H1 (cell line): ENCODE results near the gene SF3B1. TPM values are rescaled to one million over a fixed set of nuclear protein-coding genes. Genes with fewer than 3 reads are reported as not detected.
A peak's percentile ranks its signal among the peaks of the same experiment; 100 is the strongest.

Experiments used
- CTCF ChIA-PET: fragments of 300-600 bp; sonication (Branson Sonifier 250); formaldehyde crosslinking; loops from one replicate; lab custom pipeline; 2021; ENCODE audit not compliant: partially characterized antibody; lab: Charles Lee
- POLR2A ChIA-PET: fragments of 300-600 bp; sonication (Branson Sonifier 250); formaldehyde crosslinking; loops from one replicate; lab custom pipeline; 2021; ENCODE audit warnings: inconsistent platforms; ENCODE audit not compliant: partially characterized antibody; lab: Charles Lee
- DNase-seq, 2 experiments: peaks; one replicate each; pipeline versions ENCODE4 v3.0.0 to v3.0.0-alpha.2; 2010 to 2022; ENCODE audit warnings: low spot score in 2 of 2, low read depth in 1 of 2, mixed read lengths in 1 of 2
- FAIRE-seq: peaks from 2 replicates; lab custom pipeline; 2011; peaks lifted over from hg19 to GRCh38; lab: Jason Lieb, UNC
- H2AFZ ChIP-seq: 2 replicates; pipeline ENCODE4 v1.8.1; 2012; ENCODE audit warnings: low read length, inconsistent platforms
- H2AK5ac ChIP-seq: 2 replicates; pipeline ENCODE4 v1.6.1; 2013; ENCODE audit warnings: low read depth, low read length
- H2BK120ac ChIP-seq: replicated peaks from 2 replicates; pipeline ENCODE3; 2013; ENCODE audit warnings: low read depth, low read length, inconsistent platforms
- H2BK12ac ChIP-seq: 2 replicates; pipeline ENCODE4 v1.6.1; 2013; ENCODE audit warnings: low read depth, low read length
- H2BK15ac ChIP-seq: 2 replicates; pipeline ENCODE4 v1.6.1; 2013; ENCODE audit warnings: low read length
- H2BK20ac ChIP-seq: 2 replicates; pipeline ENCODE4 v1.6.1; 2013; ENCODE audit warnings: low read length
- H2BK5ac ChIP-seq: 2 replicates; pipeline ENCODE4 v1.6.1; 2013; ENCODE audit warnings: low read depth, low read length
- H3K14ac ChIP-seq: 2 replicates; pipeline ENCODE4 v1.6.1; 2013; ENCODE audit warnings: inconsistent platforms; ENCODE audit not compliant: insufficient read length
- H3K18ac ChIP-seq: 2 replicates; pipeline ENCODE4 v1.6.1; 2013; ENCODE audit warnings: low read length; ENCODE audit errors: extremely low read depth
- H3K23ac ChIP-seq: 2 replicates; pipeline ENCODE4 v1.6.1; 2013; ENCODE audit warnings: inconsistent platforms; ENCODE audit not compliant: insufficient read length
- H3K23me2 ChIP-seq: 2 replicates; pipeline ENCODE4 v1.6.1; 2013; ENCODE audit warnings: low read depth, low read length
- H3K27ac ChIP-seq: 2 replicates; pipeline ENCODE4 v1.6.1; 2011; ENCODE audit warnings: low read depth, low read length, inconsistent platforms
- H3K27me3 ChIP-seq, 4 experiments: replicated peaks in 1 of 4; 1 replicate in 1 of 4; 2 replicates in 3 of 4; pipeline versions ENCODE4 v1.6.1 to v1.8.1; 2011 to 2013; ENCODE audit warnings: low read length in 3 of 4, mild to moderate bottlenecking in 3 of 4, inconsistent platforms in 2 of 4, mixed read lengths in 2 of 4, moderate library complexity in 1 of 4; ENCODE audit not compliant: control insufficient read depth in 3 of 4, insufficient read depth in 3 of 4; ENCODE audit errors: extremely low read depth in 1 of 4
- H3K36me3 ChIP-seq, 4 experiments: 2 replicates each; pipeline versions ENCODE4 v1.6.1 to v1.8.1; 2011 to 2013; ENCODE audit warnings: mild to moderate bottlenecking in 4 of 4, low read length in 3 of 4, moderate library complexity in 2 of 4, control low read depth in 1 of 4, inconsistent platforms in 1 of 4; ENCODE audit not compliant: insufficient read depth in 4 of 4, control insufficient read depth in 2 of 4
- H3K4ac ChIP-seq: replicated peaks from 2 replicates; pipeline ENCODE3; 2013; ENCODE audit warnings: low read length, low read depth, mixed read lengths, inconsistent platforms; ENCODE audit not compliant: insufficient read length
- H3K4me1 ChIP-seq, 4 experiments: replicated peaks in 1 of 4; 1 replicate in 1 of 4; 2 replicates in 3 of 4; pipeline versions ENCODE4 v1.6.1 to v1.8.1; 2011 to 2013; ENCODE audit warnings: low read length in 3 of 4, inconsistent platforms in 2 of 4, mixed read lengths in 1 of 4; ENCODE audit not compliant: insufficient read depth in 4 of 4, control insufficient read depth in 3 of 4
- H3K4me2 ChIP-seq, 2 experiments: 2 replicates each; pipeline versions ENCODE4 v1.6.1 to v1.8.1; 2011 to 2013; ENCODE audit warnings: low read depth in 2 of 2, low read length in 2 of 2, control low read depth in 1 of 2, inconsistent platforms in 1 of 2, mild to moderate bottlenecking in 1 of 2; ENCODE audit not compliant: insufficient read depth in 1 of 2
- H3K4me3 ChIP-seq, 4 experiments: fragments of 200-600, 300-600 bp in 1 of 4; sonication (generic), shearing (Covaris generic), sonication (Bioruptor Twin) in 1 of 4; 2 replicates each; pipeline versions ENCODE4 v1.5.1 to v1.8.1; 2011 to 2016; ENCODE audit warnings: low read length in 4 of 4, low read depth in 3 of 4, control low read depth in 2 of 4, inconsistent platforms in 2 of 4, mild to moderate bottlenecking in 2 of 4, mixed read lengths in 1 of 4, moderate library complexity in 1 of 4; ENCODE audit not compliant: insufficient read depth in 2 of 4; ENCODE audit errors: extremely low read depth in 1 of 4
- H3K56ac ChIP-seq: replicated peaks from 2 replicates; pipeline ENCODE3; 2013; ENCODE audit warnings: low read depth, mild to moderate bottlenecking, mixed read lengths, low read length, inconsistent platforms; ENCODE audit not compliant: insufficient read length
- H3K79me1 ChIP-seq: 2 replicates; pipeline ENCODE4 v1.6.1; 2013; ENCODE audit warnings: low read depth, low read length, control low read depth
- H3K79me2 ChIP-seq, 2 experiments: 2 replicates each; pipeline versions ENCODE4 v1.6.1 to v1.8.1; 2012 to 2013; ENCODE audit warnings: low read length in 2 of 2, mild to moderate bottlenecking in 2 of 2, inconsistent platforms in 1 of 2; ENCODE audit not compliant: insufficient read depth in 2 of 2, control insufficient read depth in 1 of 2
- H3K9ac ChIP-seq, 4 experiments: replicated peaks in 1 of 4; 1 replicate in 1 of 4; 2 replicates in 3 of 4; pipeline versions ENCODE4 v1.6.1 to v1.8.1; 2011 to 2013; ENCODE audit warnings: low read depth in 3 of 4, low read length in 3 of 4, control low read depth in 2 of 4, mild to moderate bottlenecking in 2 of 4, moderate library complexity in 2 of 4, inconsistent platforms in 1 of 4; ENCODE audit errors: extremely low read depth in 1 of 4
- H3K9me3 ChIP-seq, 2 experiments: 2 replicates each; pipeline versions ENCODE4 v1.6.1 to v1.8.1; 2012 to 2013; ENCODE audit warnings: mild to moderate bottlenecking in 2 of 2, moderate library complexity in 2 of 2, control low read depth in 1 of 2, inconsistent platforms in 1 of 2, low read depth in 1 of 2, low read length in 1 of 2, mixed read lengths in 1 of 2; ENCODE audit not compliant: insufficient read depth in 2 of 2
- H4K20me1 ChIP-seq, 2 experiments: replicated peaks in 1 of 2; 2 replicates each; pipeline versions ENCODE3 to v1.8.1; 2011 to 2013; ENCODE audit warnings: inconsistent platforms in 2 of 2, low read length in 2 of 2, mild to moderate bottlenecking in 1 of 2; ENCODE audit not compliant: insufficient read depth in 2 of 2, control insufficient read depth in 1 of 2
- H4K5ac ChIP-seq: 2 replicates; pipeline ENCODE4 v1.6.1; 2013; ENCODE audit warnings: low read length, low read depth, mixed read lengths, inconsistent platforms; ENCODE audit not compliant: insufficient read length
- H4K8ac ChIP-seq: 2 replicates; pipeline ENCODE4 v1.8.0; 2013; ENCODE audit warnings: mild to moderate bottlenecking, moderate library complexity, low read length, inconsistent platforms; ENCODE audit not compliant: insufficient read depth; ENCODE audit errors: extremely low read depth
- H4K91ac ChIP-seq: replicated peaks from 2 replicates; pipeline ENCODE3; 2013; ENCODE audit warnings: low read length, mixed read lengths, inconsistent platforms; ENCODE audit not compliant: insufficient read length
- HDAC6 ChIP-seq: IDR thresholded peaks from one replicate; pipeline ENCODE4 v1.7.1; 2012; ENCODE audit warnings: low read depth, mild to moderate bottlenecking, inconsistent platforms, low read length, moderate library complexity
- NRF1 ChIP-seq: IDR thresholded peaks from 2 replicates; pipeline ENCODE4 v1.6.1; 2011; ENCODE audit warnings: mild to moderate bottlenecking, low read depth, low read length, improper control_type of control experiment
- PHF8 ChIP-seq: fragments of 200-600 bp; sonication (generic); conservative IDR thresholded peaks from 2 replicates; pipeline ENCODE4 v1.7.1; 2012; ENCODE audit warnings: low read depth, mild to moderate bottlenecking, inconsistent platforms, low read length, moderate library complexity
- POU5F1 ChIP-seq: IDR thresholded peaks from 2 replicates; pipeline ENCODE4 v1.6.1; 2011; ENCODE audit warnings: low read depth, mild to moderate bottlenecking, low read length, moderate library complexity
- RAD21 ChIP-seq, 2 experiments: IDR thresholded peaks in 1 of 2; conservative IDR thresholded peaks in 1 of 2; 2 replicates each; pipeline ENCODE4 v1.6.1; 2011; ENCODE audit warnings: low read depth in 2 of 2, low read length in 2 of 2, improper control_type of control experiment in 1 of 2, inconsistent platforms in 1 of 2, mild to moderate bottlenecking in 1 of 2, moderate library complexity in 1 of 2
- WGBS, 2 experiments: shearing (Covaris generic) in 1 of 2; methylation state at CpG; one replicate each; pipeline versions ENCODE4 v1.1.6 to v1.1.7; 2013 to 2015; ENCODE audit warnings: low lambda C conversion rate in 2 of 2, mixed read lengths in 2 of 2, inconsistent platforms in 1 of 2, low coverage in 1 of 2, missing lambda C conversion rate in 1 of 2; ENCODE audit not compliant: insufficient replicate concordance in 2 of 2, insufficient coverage in 1 of 2, insufficient read length in 1 of 2; ENCODE audit errors: extremely low coverage in 1 of 2, missing lambda C conversion rate in 1 of 2; 5-methylcytosine and 5-hydroxymethylcytosine counted together
- polyA plus RNA-seq, 7 experiments: library from polyadenylated mRNA; depleted of rRNA in 3 of 7; stranded (reverse) in 5 of 7; unstranded in 2 of 7; fragments of >200 nt in 5 of 7; fragments of 200-250 nt in 2 of 7; gene quantifications; 1 replicate in 5 of 7; 2 replicates in 1 of 7; 4 replicates in 1 of 7; pipeline versions ENCODE4 v1.2.1 to v1.2.3, GENCODE V29; 2011 to 2013; ENCODE audit warnings: missing spikeins in 2 of 7, mixed read lengths in 2 of 7
- total RNA-seq: library from RNA; stranded (reverse); fragmentation: NEBNext Ultra II Directional; extraction: Animal tissue kit (Norgen Biotek cat#: 25700); gene quantifications from 2 replicates; pipeline ENCODE4 v1.2.1, GENCODE V29; 2021
- TF ChIP-seq, protein P1 (sequence below): IDR thresholded peaks from 2 replicates; pipeline ENCODE4 v1.6.1; 2012; ENCODE audit warnings: low read length, inconsistent platforms

The SF3B1 gene
- total and polyA plus RNA-seq, 2 of the 8 experiments (the other 6 are each of a cell fraction or from before 2014, with no cell fraction given) = 320 to 403 TPM

DNA sequence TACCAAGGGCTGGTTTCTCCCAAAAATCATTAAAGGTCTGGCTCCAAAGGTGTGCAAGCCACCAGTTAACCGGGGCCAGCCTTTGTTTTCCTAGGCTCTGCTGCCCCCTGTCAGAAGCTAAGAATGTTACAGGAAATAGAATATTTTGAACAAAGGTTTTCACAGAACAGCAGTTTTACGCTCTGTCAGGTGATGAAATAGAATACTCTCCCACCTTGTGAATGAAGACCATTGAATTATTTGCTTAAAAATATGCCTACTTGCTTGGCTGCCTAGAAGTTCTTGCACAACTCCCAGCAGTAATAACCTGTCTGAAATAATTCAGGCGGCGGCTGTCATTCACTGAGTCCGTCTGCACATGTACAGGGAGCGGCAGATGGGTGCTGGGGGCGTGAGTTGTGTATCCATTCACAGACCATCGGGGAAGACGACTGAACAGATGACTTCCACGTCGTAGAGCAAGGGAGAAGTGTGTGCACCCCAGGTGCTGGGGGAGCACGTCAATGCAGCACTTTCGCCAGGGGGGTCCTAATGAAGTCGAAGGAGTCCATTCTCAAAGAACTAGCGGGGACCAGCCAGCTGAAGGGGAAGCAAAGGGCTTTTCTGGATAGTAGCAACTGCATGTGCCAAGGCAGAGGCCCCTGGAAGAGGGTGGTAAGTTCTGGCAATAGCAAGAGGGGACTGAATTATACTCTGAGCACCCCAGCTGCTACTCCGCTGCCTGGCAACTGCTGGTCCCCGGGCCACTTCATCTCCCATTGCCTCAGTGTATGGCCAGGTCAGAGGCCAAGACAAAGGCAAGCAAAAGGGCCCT lies 56.1 kb downstream of the SF3B1 start:
- peak; percentile 57 for FAIRE-seq
- Histone ChIP-seq H3K4ac (no peak overlapping the region), H3K9ac (no peak overlapping the region), H4K20me1 (no peaks in the 10 kb centered on the region), H3K79me1 (no peaks in the 10 kb centered on the region), H2BK20ac (no peak overlapping the region), H2BK120ac (no peak overlapping the region), H3K23me2 (no peaks in the 10 kb centered on the region), H3K56ac (no peak overlapping the region), H2AK5ac (no peak overlapping the region), H4K8ac (0 out of 2 replicates have a peak overlapping the region, but pooled peaks have one; percentile 16), H3K23ac (no peak overlapping the region), H3K18ac (no peak overlapping the region), H3K27ac (no peak overlapping the region), H4K5ac (no peak overlapping the region), H4K91ac (no peak overlapping the region), H2BK12ac (no peak overlapping the region), H3K4me2 (no peak overlapping the region), H2BK5ac (no peak overlapping the region), H3K79me2 (no peaks in the 10 kb centered on the region), H3K4me3 (no peak overlapping the region), H3K9me3 (no peaks in the 10 kb centered on the region), H3K14ac (no peak overlapping the region), H2BK15ac (no peak overlapping the region), H3K27me3 (no peaks in the 10 kb centered on the region), H2AFZ (peak overlapping the region; percentile 91; the same call in 1 of the 2 replicates), H3K4me1 (no peaks in the 10 kb centered on the region), H3K36me3 (no peaks in the 10 kb centered on the region)
- WGBS, 2 experiments = 75% methylated on average over 17 of the region's 17 CpGs; no CpG with 5 or more reads in 1 of the 2 experiments
- CTCF ChIA-PET = interaction anchor here (0.6 to 2.9 kb wide), 16 partner anchors 8 to 1320 kb away, joined by 3 to 18 read pairs (median 3); no protein-coding TSS in a partner anchor
- peak in 1 of 2 experiments; percentile 70 for DNase-seq
- POLR2A ChIA-PET = interaction anchor here (0.5 to 1.2 kb wide), 2 partner anchors 13 to 31 kb away, joined by 3 to 4 read pairs; no protein-coding TSS in a partner anchor
- TF ChIP-seq PHF8 = no peak
- no peak for TF ChIP-seq POU5F1
- TF ChIP-seq HDAC6 = no peak
- no peak for TF ChIP-seq NRF1
- TF ChIP-seq, protein P1, sequence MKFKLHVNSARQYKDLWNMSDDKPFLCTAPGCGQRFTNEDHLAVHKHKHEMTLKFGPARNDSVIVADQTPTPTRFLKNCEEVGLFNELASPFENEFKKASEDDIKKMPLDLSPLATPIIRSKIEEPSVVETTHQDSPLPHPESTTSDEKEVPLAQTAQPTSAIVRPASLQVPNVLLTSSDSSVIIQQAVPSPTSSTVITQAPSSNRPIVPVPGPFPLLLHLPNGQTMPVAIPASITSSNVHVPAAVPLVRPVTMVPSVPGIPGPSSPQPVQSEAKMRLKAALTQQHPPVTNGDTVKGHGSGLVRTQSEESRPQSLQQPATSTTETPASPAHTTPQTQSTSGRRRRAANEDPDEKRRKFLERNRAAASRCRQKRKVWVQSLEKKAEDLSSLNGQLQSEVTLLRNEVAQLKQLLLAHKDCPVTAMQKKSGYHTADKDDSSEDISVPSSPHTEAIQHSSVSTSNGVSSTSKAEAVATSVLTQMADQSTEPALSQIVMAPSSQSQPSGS = no peak
- peak; percentile 97 for TF ChIP-seq RAD21 (IDR thresholded peaks at IDR 0.05 in 1 of 2, conservative IDR thresholded peaks at IDR 0.05 in 1 of 2; ENCODE audit: low read depth in 2 of 2, low read length in 2 of 2)
